Measurements from ENCODE around the gene ANKRD40. TPM values are rescaled to one million over a fixed set of nuclear protein-coding genes. Genes with fewer than 3 reads are reported as not detected.

The ANKRD40 gene, protein sequence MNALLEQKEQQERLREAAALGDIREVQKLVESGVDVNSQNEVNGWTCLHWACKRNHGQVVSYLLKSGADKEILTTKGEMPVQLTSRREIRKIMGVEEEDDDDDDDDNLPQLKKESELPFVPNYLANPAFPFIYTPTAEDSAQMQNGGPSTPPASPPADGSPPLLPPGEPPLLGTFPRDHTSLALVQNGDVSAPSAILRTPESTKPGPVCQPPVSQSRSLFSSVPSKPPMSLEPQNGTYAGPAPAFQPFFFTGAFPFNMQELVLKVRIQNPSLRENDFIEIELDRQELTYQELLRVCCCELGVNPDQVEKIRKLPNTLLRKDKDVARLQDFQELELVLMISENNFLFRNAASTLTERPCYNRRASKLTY
- polyA plus RNA-seq (2013) = 19.4 and 20.6 TPM in 2 replicates

DNA sequence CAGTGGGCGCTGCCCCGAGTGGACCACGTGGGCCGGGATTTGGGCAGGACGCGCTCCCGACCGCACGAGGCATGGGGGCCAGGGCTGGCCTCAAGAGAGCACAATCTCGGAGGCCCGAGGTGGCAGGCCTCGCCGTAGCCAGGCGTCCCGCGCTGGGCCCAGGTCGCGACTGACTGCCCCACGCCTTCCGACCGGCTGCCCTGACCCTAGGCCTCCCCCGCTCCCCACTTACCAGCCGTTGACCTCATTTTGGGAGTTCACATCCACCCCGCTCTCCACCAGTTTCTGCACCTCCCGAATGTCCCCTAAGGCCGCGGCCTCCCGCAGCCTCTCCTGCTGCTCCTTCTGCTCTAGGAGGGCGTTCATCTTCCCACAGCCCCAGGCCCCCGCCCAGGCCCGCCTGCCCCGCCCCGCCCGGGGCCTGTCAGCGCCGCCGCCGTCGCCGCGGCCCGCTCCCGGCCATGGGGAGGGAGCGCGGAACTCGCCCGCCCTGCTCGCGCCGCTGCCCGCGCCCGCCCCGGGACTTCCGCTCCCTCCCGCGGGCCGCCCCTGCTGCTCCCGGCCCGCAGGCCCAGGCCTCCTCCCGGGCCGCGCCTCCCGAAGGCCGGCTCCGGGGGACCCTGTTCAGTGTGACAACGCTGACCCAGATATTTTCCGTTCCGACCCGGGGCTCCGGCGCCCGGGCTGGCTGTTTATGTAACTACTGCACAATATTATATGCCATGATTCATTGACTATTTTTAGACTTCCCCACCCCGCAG lies at the start of gene ANKRD40:
ANKRD40 (minus strand) TSS at position 626 of the 761 bp plus-strand sequence; CDS start at position 366, 260 bp downstream.
- Histone ChIP-seq H3K79me1 (ENCODE audit: low read length) (peaks cover 8% of the 10 kb centered on the region), H3K4me1 (ENCODE audit: control insufficient read depth in 1 of 2, insufficient read depth in 2 of 2, low read length in 2 of 2) (peaks cover 2 to 5% of the 10 kb centered on the region in 2 experiments), H4K91ac (ENCODE audit: low read depth, low read length) (peak within 1 kb of the TSS; percentile 83), H3K23ac (ENCODE audit: low read length) (no peak within 1 kb of the TSS), H3K27ac (ENCODE audit: low read depth, low read length) (peak within 1 kb of the TSS; percentile 70), H3K4ac (ENCODE audit: low read depth, low read length) (peak within 1 kb of the TSS; percentile 87), H4K12ac (ENCODE audit: low read depth, low read length) (peak within 1 kb of the TSS; percentile 45), H4K8ac (ENCODE audit: low read depth, low read length) (peak within 1 kb of the TSS; percentile 80), H3K14ac (ENCODE audit: low read length) (peak within 1 kb of the TSS; percentile 30), H2BK12ac (ENCODE audit: low read length) (no peak within 1 kb of the TSS), H3K79me2 (ENCODE audit: control insufficient read depth, insufficient read depth, low read length, poor library complexity) (peaks cover 8% of the 10 kb centered on the region), H2BK120ac (ENCODE audit: insufficient read depth, low read length, poor library complexity) (peak within 1 kb of the TSS; percentile 62), H2BK5ac (ENCODE audit: low read depth, low read length, poor library complexity) (peak within 1 kb of the TSS; percentile 42), H3K36me3 (ENCODE audit: control insufficient read depth in 1 of 2, insufficient read depth in 2 of 2, low read length in 2 of 2) (peaks cover 0 to 2% of the 10 kb centered on the region in 2 experiments), H3K4me3 (ENCODE audit: low read depth, low read length) (peak within 1 kb of the TSS; percentile 88), H3K18ac (ENCODE audit: low read length) (peak within 1 kb of the TSS; percentile 52), H2AFZ (ENCODE audit: insufficient read depth, low read length, poor library complexity) (peak within 1 kb of the TSS; percentile 90), H3K27me3 (ENCODE audit: insufficient read depth, low read length) (no peaks in the 10 kb centered on the region), H3K9me3 (ENCODE audit: insufficient read depth, low read depth, low read length) (peaks cover 2% of the 10 kb centered on the region), H3K9ac (ENCODE audit: low read length) (peak within 1 kb of the TSS; percentile 91), H2AK5ac (ENCODE audit: low read length) (peak within 1 kb of the TSS; percentile 42), H3K4me2 (ENCODE audit: low read length) (peak within 1 kb of the TSS; percentile 88)
- DNase-seq = peak; percentile 80 to 90
- WGBS (ENCODE audit: extremely low coverage, insufficient coverage, insufficient read length) = no CpG with 5 or more reads among the region's 74 CpGs

DNA sequence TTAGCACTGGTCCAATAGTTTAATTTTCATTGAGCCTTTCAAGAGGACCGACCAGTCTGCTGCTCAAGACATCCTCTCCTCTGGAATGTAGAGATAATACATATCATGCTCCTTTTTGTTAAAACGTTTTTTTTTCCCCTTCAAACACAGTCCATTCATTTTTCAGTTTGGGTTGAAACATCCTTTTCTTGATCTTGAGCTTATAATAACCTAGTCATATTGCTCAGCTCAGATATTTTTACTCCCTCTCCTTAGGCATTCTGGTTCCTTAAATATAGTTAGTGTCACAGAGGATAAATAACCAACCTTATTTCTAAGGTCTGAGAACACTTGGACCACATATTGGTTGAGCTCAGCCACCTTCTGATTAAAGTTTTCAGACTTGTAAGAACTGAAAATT lies 46.8 kb upstream of the ANKRD40 start:
- H3K4me2 ChIP-seq (ENCODE audit: low read length) = no peak overlapping the region
- H4K91ac ChIP-seq (ENCODE audit: low read depth, low read length) = no peak overlapping the region
- H2BK5ac ChIP-seq (ENCODE audit: low read depth, low read length, poor library complexity) = no peak overlapping the region
- H2AFZ ChIP-seq (ENCODE audit: insufficient read depth, low read length, poor library complexity) = no peak overlapping the region
- H3K14ac ChIP-seq (ENCODE audit: low read length) = no peak overlapping the region
- no peaks in the 10 kb centered on the region for H3K79me2 ChIP-seq (ENCODE audit: control insufficient read depth, insufficient read depth, low read length, poor library complexity)
- H3K23ac ChIP-seq (ENCODE audit: low read length) = no peak overlapping the region
- peaks cover 2% of the 10 kb centered on the region for H3K9me3 ChIP-seq (ENCODE audit: insufficient read depth, low read depth, low read length)
- H3K27me3 ChIP-seq (ENCODE audit: insufficient read depth, low read length) = no peaks in the 10 kb centered on the region
- no peak overlapping the region for H3K4ac ChIP-seq (ENCODE audit: low read depth, low read length)
- peaks cover 0 to 3% of the 10 kb centered on the region in 2 experiments for H3K4me1 ChIP-seq (ENCODE audit: control insufficient read depth in 1 of 2, insufficient read depth in 2 of 2, low read length in 2 of 2)
- no peak overlapping the region for H4K12ac ChIP-seq (ENCODE audit: low read depth, low read length)
- H3K18ac ChIP-seq (ENCODE audit: low read length) = no peak overlapping the region
- no peak overlapping the region for H2AK5ac ChIP-seq (ENCODE audit: low read length)
- no peak overlapping the region for H3K4me3 ChIP-seq (ENCODE audit: low read depth, low read length)
- H3K9ac ChIP-seq (ENCODE audit: low read length) = no peak overlapping the region
- H2BK12ac ChIP-seq (ENCODE audit: low read length) = no peak overlapping the region
- H4K8ac ChIP-seq (ENCODE audit: low read depth, low read length) = no peak overlapping the region
- no peak overlapping the region for H2BK120ac ChIP-seq (ENCODE audit: insufficient read depth, low read length, poor library complexity)
- no CpG with 5 or more reads among the region's 2 CpGs for WGBS (ENCODE audit: extremely low coverage, insufficient coverage, insufficient read length)
- no peaks in the 10 kb centered on the region for H3K79me1 ChIP-seq (ENCODE audit: low read length)
- DNase-seq = no peak
- H3K27ac ChIP-seq (ENCODE audit: low read depth, low read length) = no peak overlapping the region
- H3K36me3 ChIP-seq (ENCODE audit: control insufficient read depth in 1 of 2, insufficient read depth in 2 of 2, low read length in 2 of 2) = peaks cover 0 to 13% of the 10 kb centered on the region in 2 experiments

DNA sequence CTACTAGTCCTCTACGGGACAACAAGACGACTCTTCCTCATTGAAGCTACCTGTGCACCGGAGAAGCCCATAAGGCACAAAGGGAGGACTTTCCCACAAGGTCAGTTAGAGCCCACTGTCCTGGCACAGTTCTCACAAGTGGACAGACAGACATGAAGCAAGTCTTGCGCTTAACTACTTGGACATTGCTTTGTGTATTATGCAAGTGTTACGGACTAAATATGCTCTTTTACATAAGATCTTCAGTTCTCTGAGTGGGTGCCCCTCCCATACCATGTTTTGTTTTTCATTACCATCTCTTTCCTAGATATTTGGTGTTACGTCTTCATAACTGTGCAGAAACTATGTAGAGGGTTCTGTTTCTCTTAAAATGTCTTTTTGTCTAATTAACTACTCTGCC lies 41.5 kb upstream of the ANKRD40 start:
- Histone ChIP-seq H2BK120ac (ENCODE audit: insufficient read depth, low read length, poor library complexity) (no peak overlapping the region), H3K27me3 (ENCODE audit: insufficient read depth, low read length) (no peaks in the 10 kb centered on the region), H3K4me2 (ENCODE audit: low read length) (no peak overlapping the region), H2AFZ (ENCODE audit: insufficient read depth, low read length, poor library complexity) (no peak overlapping the region), H3K4ac (ENCODE audit: low read depth, low read length) (no peak overlapping the region), H4K91ac (ENCODE audit: low read depth, low read length) (no peak overlapping the region), H3K14ac (ENCODE audit: low read length) (no peak overlapping the region), H2BK5ac (ENCODE audit: low read depth, low read length, poor library complexity) (no peak overlapping the region), H4K12ac (ENCODE audit: low read depth, low read length) (no peak overlapping the region), H3K9me3 (ENCODE audit: insufficient read depth, low read depth, low read length) (no peaks in the 10 kb centered on the region), H3K4me3 (ENCODE audit: low read depth, low read length) (no peak overlapping the region), H3K4me1 (ENCODE audit: control insufficient read depth in 1 of 2, insufficient read depth in 2 of 2, low read length in 2 of 2) (no peaks in the 10 kb centered on the region), H4K8ac (ENCODE audit: low read depth, low read length) (no peak overlapping the region), H3K9ac (ENCODE audit: low read length) (no peak overlapping the region), H3K27ac (ENCODE audit: low read depth, low read length) (no peak overlapping the region), H2AK5ac (ENCODE audit: low read length) (no peak overlapping the region), H3K79me1 (ENCODE audit: low read length) (no peaks in the 10 kb centered on the region), H3K36me3 (ENCODE audit: control insufficient read depth in 1 of 2, insufficient read depth in 2 of 2, low read length in 2 of 2) (peaks cover 13 to 33% of the 10 kb centered on the region in 2 experiments), H3K23ac (ENCODE audit: low read length) (no peak overlapping the region), H2BK12ac (ENCODE audit: low read length) (no peak overlapping the region), H3K18ac (ENCODE audit: low read length) (no peak overlapping the region), H3K79me2 (ENCODE audit: control insufficient read depth, insufficient read depth, low read length, poor library complexity) (no peaks in the 10 kb centered on the region)
- WGBS (ENCODE audit: extremely low coverage, insufficient coverage, insufficient read length) = no CpG with 5 or more reads among the region's 6 CpGs
- DNase-seq = no peak

DNA sequence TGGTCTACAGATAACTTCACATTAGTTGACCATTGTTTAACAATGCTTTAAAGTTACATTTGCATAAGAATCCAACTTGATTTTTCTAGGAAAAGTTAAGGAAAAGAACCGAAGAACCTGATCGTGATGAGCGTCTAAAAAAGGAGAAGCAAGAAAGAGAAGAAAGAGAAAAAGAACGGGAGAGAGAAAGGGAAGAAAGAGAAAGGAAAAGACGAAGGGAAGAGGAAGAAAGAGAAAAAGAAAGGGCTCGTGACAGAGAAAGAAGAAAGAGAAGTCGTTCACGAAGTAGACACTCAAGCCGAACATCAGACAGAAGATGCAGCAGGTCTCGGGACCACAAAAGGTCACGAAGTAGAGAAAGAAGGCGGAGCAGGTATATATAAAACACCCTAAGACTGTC lies 37.9 kb upstream of the ANKRD40 start:
- Histone ChIP-seq H3K79me2 (ENCODE audit: control insufficient read depth, insufficient read depth, low read length, poor library complexity) (no peaks in the 10 kb centered on the region), H3K23ac (ENCODE audit: low read length) (no peak overlapping the region), H3K9me3 (ENCODE audit: insufficient read depth, low read depth, low read length) (peaks cover 3% of the 10 kb centered on the region), H4K12ac (ENCODE audit: low read depth, low read length) (no peak overlapping the region), H2BK120ac (ENCODE audit: insufficient read depth, low read length, poor library complexity) (no peak overlapping the region), H3K4ac (ENCODE audit: low read depth, low read length) (no peak overlapping the region), H2AFZ (ENCODE audit: insufficient read depth, low read length, poor library complexity) (no peak overlapping the region), H2BK12ac (ENCODE audit: low read length) (no peak overlapping the region), H3K14ac (ENCODE audit: low read length) (no peak overlapping the region), H2BK5ac (ENCODE audit: low read depth, low read length, poor library complexity) (no peak overlapping the region), H3K27me3 (ENCODE audit: insufficient read depth, low read length) (no peaks in the 10 kb centered on the region), H4K91ac (ENCODE audit: low read depth, low read length) (no peak overlapping the region), H4K8ac (ENCODE audit: low read depth, low read length) (no peak overlapping the region), H3K4me1 (ENCODE audit: control insufficient read depth in 1 of 2, insufficient read depth in 2 of 2, low read length in 2 of 2) (no peaks in the 10 kb centered on the region), H3K4me2 (ENCODE audit: low read length) (no peak overlapping the region), H2AK5ac (ENCODE audit: low read length) (no peak overlapping the region), H3K27ac (ENCODE audit: low read depth, low read length) (no peak overlapping the region), H3K79me1 (ENCODE audit: low read length) (no peaks in the 10 kb centered on the region), H3K18ac (ENCODE audit: low read length) (no peak overlapping the region), H3K36me3 (ENCODE audit: control insufficient read depth in 1 of 2, insufficient read depth in 2 of 2, low read length in 2 of 2) (peaks cover 28 to 48% of the 10 kb centered on the region in 2 experiments), H3K9ac (ENCODE audit: low read length) (no peak overlapping the region), H3K4me3 (ENCODE audit: low read depth, low read length) (no peak overlapping the region)
- WGBS (ENCODE audit: extremely low coverage, insufficient coverage, insufficient read length) = no CpG with 5 or more reads among the region's 12 CpGs
- no peak for DNase-seq

All from trophoblast cell (in vitro differentiated cells and primary cell).